GM23248 (cell line): ENCODE measurements around the gene NTN5. TPM values are rescaled to one million over a fixed set of nuclear protein-coding genes. Genes with fewer than 3 reads are reported as not detected.
A peak's percentile ranks its signal among the peaks of the same experiment; 100 is the strongest.

ENCODE experiments used
- DNase-seq: peaks from one replicate; pipeline ENCODE4 v3.0.0-alpha.2; 2015
- H2AFZ ChIP-seq: fragments of 200-600 bp; sonication (generic); 2 replicates; pipeline ENCODE4 v1.6.1; 2016; ENCODE audit warnings: antibody characterized with exemption
- H3F3A ChIP-seq: fragments of 200-600 bp; sonication (generic); 2 replicates; pipeline ENCODE4 v1.6.1; 2016; ENCODE audit warnings: mild to moderate bottlenecking, antibody characterized with exemption, mixed run types; ENCODE audit not compliant: insufficient read depth
- H3K27ac ChIP-seq: fragments of 200-600 bp; sonication (generic); 2 replicates; pipeline ENCODE4 v1.5.1; 2016; ENCODE audit warnings: mild to moderate bottlenecking
- H3K27me3 ChIP-seq: fragments of 200-600 bp; sonication (generic); replicated peaks from 2 replicates; pipeline ENCODE4 v1.6.1; 2016; ENCODE audit warnings: mild to moderate bottlenecking; ENCODE audit not compliant: insufficient read depth
- H3K36me3 ChIP-seq: fragments of 200-600 bp; sonication (generic); 2 replicates; pipeline ENCODE4 v1.6.1; 2016; ENCODE audit warnings: low read depth, mild to moderate bottlenecking
- H3K4me1 ChIP-seq: fragments of 200-600 bp; sonication (generic); 2 replicates; pipeline ENCODE4 v1.6.1; 2016; ENCODE audit warnings: mild to moderate bottlenecking; ENCODE audit not compliant: insufficient read depth
- H3K4me2 ChIP-seq: fragments of 200-600 bp; sonication (generic); one replicate; pipeline ENCODE4 v1.6.1; 2016; ENCODE audit warnings: mild to moderate bottlenecking; ENCODE audit not compliant: unreplicated experiment
- H3K4me3 ChIP-seq: fragments of 200-600 bp; sonication (generic); 2 replicates; pipeline ENCODE4 v1.5.1; 2016; ENCODE audit warnings: mild to moderate bottlenecking
- H3K79me2 ChIP-seq: fragments of 200-600 bp; sonication (generic); 2 replicates; pipeline ENCODE4 v1.6.1; 2016; ENCODE audit warnings: mild to moderate bottlenecking; ENCODE audit not compliant: insufficient read depth
- H3K9ac ChIP-seq: fragments of 200-600 bp; sonication (generic); 2 replicates; pipeline ENCODE4 v1.6.1; 2016; ENCODE audit warnings: mild to moderate bottlenecking
- H3K9me2 ChIP-seq: fragments of 200-600 bp; sonication (generic); 2 replicates; pipeline ENCODE4 v1.6.1; 2016; ENCODE audit warnings: mixed run types, mild to moderate bottlenecking, moderate library complexity; ENCODE audit not compliant: insufficient read depth
- H3K9me3 ChIP-seq: fragments of 200-600 bp; sonication (generic); one replicate; pipeline ENCODE4 v1.6.1; 2017; ENCODE audit warnings: low read depth
- H4K20me1 ChIP-seq: fragments of 200-600 bp; sonication (generic); 2 replicates; pipeline ENCODE4 v1.6.0; 2016; ENCODE audit not compliant: insufficient read depth
- EZH2 ChIP-seq: fragments of 200-600 bp; sonication (generic); IDR thresholded peaks from 2 replicates; pipeline ENCODE4 v1.6.1; 2018; ENCODE audit warnings: antibody characterized with exemption, mild to moderate bottlenecking; ENCODE audit not compliant: insufficient read depth, poor library complexity, severe bottlenecking
- EZH2phosphoT487 ChIP-seq: fragments of 200-600 bp; sonication (generic); IDR thresholded peaks from 2 replicates; pipeline ENCODE4 v1.6.1; 2018; ENCODE audit warnings: antibody characterized with exemption, moderate library complexity, mild to moderate bottlenecking, low read depth; ENCODE audit not compliant: insufficient read depth
- WGBS, 2 experiments: methylation state at CpG; one replicate each; pipeline ENCODE4 v1.1.6; 2015 to 2017; ENCODE audit warnings: low lambda C conversion rate in 2 of 2, low coverage in 1 of 2; ENCODE audit errors: missing lambda C conversion rate in 2 of 2; 5-methylcytosine and 5-hydroxymethylcytosine counted together
- in situ Hi-C: fragments of 300-500 bp; cut with MboI; formaldehyde crosslinking; loops from 2 replicates; pipeline ENCODE4 v1.15.0; 2020
- polyA plus RNA-seq: library from polyadenylated mRNA; unstranded; fragments of >200 nt; fragmentation: Nextera tagmentation; extraction: Ambion mirVana; gene quantifications from 2 replicates; pipeline ENCODE4 v1.2.1, GENCODE V29; 2016
- total RNA-seq: library from RNA; depleted of rRNA; stranded (reverse); fragments of >200 nt; shearing (Covaris generic); gene quantifications from 2 replicates; pipeline ENCODE4 v1.2.3, GENCODE V29; 2014; rRNA removed

NTN5 gene
- 0.32 TPM in 1 of 2 replicates, not detected in the other for total RNA-seq
- polyA plus RNA-seq: not detected in 2 replicates

- in situ Hi-C loops: no loop called here
- no peaks in the 10 kb centered on the region for H3K79me2 ChIP-seq
- no peaks in the 10 kb centered on the region for H3K36me3 ChIP-seq
- no peaks in the 10 kb centered on the region for H3K4me1 ChIP-seq
- H3F3A ChIP-seq: no peaks in the 10 kb centered on the region
- no peak within 1 kb of the TSS for H3K27ac ChIP-seq
- no peaks in the 10 kb centered on the region for H3K27me3 ChIP-seq
- TF ChIP-seq EZH2: no peak
- H2AFZ ChIP-seq: no peak within 1 kb of the TSS
- H3K4me3 ChIP-seq: no peak within 1 kb of the TSS
- no peak within 1 kb of the TSS for H3K9ac ChIP-seq
- H3K4me2 ChIP-seq: no peak within 1 kb of the TSS
- WGBS, 2 experiments: 76 to 83% methylated on average over 19 to 25 of the region's 25 CpGs
- DNase-seq: no peak
- H3K9me2 ChIP-seq: no peaks in the 10 kb centered on the region
- no peaks in the 10 kb centered on the region for H3K9me3 ChIP-seq
- H4K20me1 ChIP-seq: no peaks in the 10 kb centered on the region
These were observed at the start of gene NTN5 for GRCh38 chr19:48672994-48673393. Gene NTN5, minus strand, starts transcription at chr19:48673017. Its CDS starts 2,031 bp downstream, at chr19:48670986.

GRCh38 chr19:48722196-48722708 lies 49.4 kb upstream of the NTN5 start:
- in situ Hi-C loops: no loop called here
- no peak for TF ChIP-seq EZH2phosphoT487
- TF ChIP-seq EZH2: no peak
- H3K4me2 ChIP-seq: no peak overlapping the region
- no peaks in the 10 kb centered on the region for H4K20me1 ChIP-seq
- H2AFZ ChIP-seq: no peak overlapping the region
- H3K79me2 ChIP-seq: no peaks in the 10 kb centered on the region
- peaks cover 12% of the 10 kb centered on the region; the same call in 1 of the 2 replicates for H3F3A ChIP-seq
- H3K4me3 ChIP-seq: no peak overlapping the region
- no peaks in the 10 kb centered on the region for H3K36me3 ChIP-seq
- 64 to 72% methylated on average over 11 of the region's 11 CpGs for WGBS, 2 experiments
- H3K9ac ChIP-seq: no peak overlapping the region
- no peaks in the 10 kb centered on the region for H3K9me2 ChIP-seq
- DNase-seq: no peak
- H3K4me1 ChIP-seq: peaks cover 6% of the 10 kb centered on the region; the same call in 1 of the 2 replicates
- no peaks in the 10 kb centered on the region for H3K27me3 ChIP-seq
- H3K27ac ChIP-seq: no peak overlapping the region
- no peaks in the 10 kb centered on the region for H3K9me3 ChIP-seq

- Histone ChIP-seq H3K36me3 (no peaks in the 10 kb centered on the region), H4K20me1 (no peaks in the 10 kb centered on the region), H3K27me3 (no peaks in the 10 kb centered on the region), H3K4me3 (peak overlapping the region; percentile 86), H3K4me2 (peak overlapping the region; percentile 74), H3K4me1 (peaks cover 16% of the 10 kb centered on the region), H3K79me2 (no peaks in the 10 kb centered on the region), H2AFZ (peak overlapping the region; percentile 94), H3F3A (peaks cover 15% of the 10 kb centered on the region; the same call in 1 of the 2 replicates), H3K9me2 (no peaks in the 10 kb centered on the region), H3K27ac (peak overlapping the region; percentile 82), H3K9ac (peak overlapping the region; percentile 83), H3K9me3 (no peaks in the 10 kb centered on the region)
- DNase-seq: peak; percentile 100
- WGBS, 2 experiments: 1 to 2% methylated on average over 41 to 42 of the region's 42 CpGs
- TF ChIP-seq EZH2phosphoT487 (no peak), EZH2 (no peak)
- in situ Hi-C loops: no loop called here
These were observed 47.9 kb upstream of the NTN5 start for GRCh38 chr19:48720613-48721296.

GRCh38 chr19:48720251-48720612 lies 47.4 kb upstream of the NTN5 start:
- peak overlapping the region; percentile 83 for H3K9ac ChIP-seq
- 7 to 21% methylated on average over 10 to 12 of the region's 12 CpGs for WGBS, 2 experiments

More at GRCh38 chr19:48720251-48720612, 47.4 kb upstream of the NTN5 start:
- H3K9me3 ChIP-seq: no peaks in the 10 kb centered on the region
- TF ChIP-seq EZH2 (no peak), EZH2phosphoT487 (no peak)
- 0 out of 2 replicates have a peak, but pooled peaks cover 3% of the 10 kb centered on the region for H3K79me2 ChIP-seq
- peak overlapping the region; percentile 86 for H3K4me3 ChIP-seq
- H3F3A ChIP-seq: peaks cover 10% of the 10 kb centered on the region; the same call in 1 of the 2 replicates
- H3K36me3 ChIP-seq: no peaks in the 10 kb centered on the region
- H3K27me3 ChIP-seq: no peaks in the 10 kb centered on the region
- in situ Hi-C loops: no loop called here
- H3K4me1 ChIP-seq: peaks cover 16% of the 10 kb centered on the region
- DNase-seq: no peak
- peak overlapping the region; percentile 74 for H3K4me2 ChIP-seq
- H2AFZ ChIP-seq: peak overlapping the region; percentile 94
- H4K20me1 ChIP-seq: no peaks in the 10 kb centered on the region
- H3K9me2 ChIP-seq: no peaks in the 10 kb centered on the region
- no peak overlapping the region for H3K27ac ChIP-seq
